ENCODE measurements around the gene CATSPERE.
A peak's percentile ranks its signal among the peaks of the same experiment; 100 is the strongest.
"Not testable (repeated sequence)": the region's sequence is repeated elsewhere in the genome, so short reads cannot be mapped to it uniquely, and the experiment has no call there.

CATSPERE gene

GRCh38 chr1:244515680-244516079, 54.6 kb downstream of the CATSPERE start:
- DNase-seq (ENCODE audit: insufficient read length, low spot score) (no peak), FAIRE-seq (no peak)

DNA sequence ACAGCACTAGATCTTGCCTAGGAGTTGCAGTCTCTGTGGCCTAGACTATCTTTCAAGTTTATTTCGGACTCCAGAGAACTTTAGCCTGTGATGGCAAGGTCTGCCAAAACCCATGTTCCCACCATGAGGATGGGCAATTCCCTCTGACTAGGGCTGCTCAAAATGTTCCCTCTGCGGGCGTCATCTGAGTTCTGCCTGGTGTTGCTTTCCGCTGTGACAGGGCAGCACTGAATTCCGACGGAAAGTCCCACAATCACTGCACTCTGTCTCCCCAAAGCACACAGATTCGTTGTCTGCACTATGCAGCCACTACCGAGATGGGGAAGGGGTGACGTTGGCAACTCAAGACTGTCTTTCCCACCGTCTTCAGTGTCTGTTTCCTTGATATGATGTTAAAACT, 75.2 kb downstream of the CATSPERE start:
- FAIRE-seq, result no peak
- no peak for DNase-seq (ENCODE audit: insufficient read length, low spot score)

DNA sequence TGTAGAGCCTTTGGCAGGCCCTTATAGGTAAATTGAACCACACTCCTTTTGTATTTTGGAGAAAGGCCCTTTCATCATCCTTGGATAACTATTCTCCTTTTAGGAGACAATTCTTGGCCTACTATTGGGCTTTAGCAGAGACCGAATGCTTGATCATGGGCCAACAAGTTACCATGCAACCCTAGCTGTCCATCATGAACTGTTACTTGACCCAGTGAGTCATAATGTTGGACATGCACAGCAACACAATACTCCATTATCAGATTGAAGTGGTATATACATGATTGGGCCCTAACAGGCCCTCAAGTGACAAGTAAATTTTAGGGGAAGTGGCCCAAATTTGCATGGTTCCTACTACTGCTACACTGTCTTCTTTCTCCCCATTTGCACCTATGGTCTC, 84.4 kb downstream of the CATSPERE start:
- DNase-seq (ENCODE audit: insufficient read length, low spot score), result no peak
- FAIRE-seq, result peak; percentile 42

DNA sequence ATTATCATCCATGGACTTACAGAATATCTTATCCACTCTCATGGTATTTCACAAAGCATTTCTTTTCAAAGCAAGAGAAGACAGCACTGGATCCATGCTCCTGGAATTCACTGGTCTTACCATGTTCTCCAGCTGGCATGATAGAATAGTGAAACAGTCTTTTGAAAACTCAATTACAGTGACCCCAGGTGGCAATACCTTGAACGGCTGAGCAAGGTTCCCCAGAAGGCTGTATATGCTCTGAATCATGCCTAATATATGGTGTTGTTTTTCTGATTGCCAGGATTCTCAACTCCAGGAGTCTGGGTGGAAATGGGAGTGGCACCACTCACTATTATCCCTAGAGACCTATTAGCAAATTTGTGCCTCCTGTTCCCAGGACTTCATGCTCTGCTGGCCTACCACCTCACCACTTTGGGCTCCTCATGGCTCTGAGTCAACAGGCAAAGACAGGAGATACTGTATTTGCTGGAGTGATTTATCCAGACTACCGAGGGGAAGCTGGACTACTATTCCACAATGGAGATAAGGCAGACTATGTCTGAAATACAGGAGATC, 87.6 kb downstream of the CATSPERE start:
- FAIRE-seq (no peak), DNase-seq (ENCODE audit: insufficient read length, low spot score) (no peak)

- DNase-seq (ENCODE audit: insufficient read length, low spot score) (peak; percentile 27), FAIRE-seq (no peak)
These were observed 91.3 kb downstream of the CATSPERE start for GRCh38 chr1:244552336-244552735.

DNA sequence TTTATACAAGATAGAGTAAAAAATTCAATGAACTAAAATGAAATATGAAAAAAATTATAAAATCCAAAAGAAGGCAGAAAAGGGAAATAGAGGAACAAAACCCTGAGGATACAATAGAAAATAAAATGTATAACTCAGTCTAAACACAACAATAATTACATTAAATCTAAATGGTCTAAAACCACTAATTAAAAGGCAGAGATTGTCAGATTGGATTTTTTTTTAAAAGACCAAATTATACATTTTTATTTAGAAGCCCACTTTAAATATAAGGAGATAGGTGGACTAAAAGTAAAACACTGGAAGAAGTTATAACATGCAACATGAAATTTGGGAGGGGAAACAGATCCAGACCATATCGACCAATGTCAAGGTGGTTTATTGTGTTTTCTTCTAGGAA, 95.2 kb downstream of the CATSPERE start:
- DNase-seq (ENCODE audit: insufficient read length, low spot score) (no peak), FAIRE-seq (no peak)

- DNase-seq (ENCODE audit: insufficient read length, low spot score) (no peak), FAIRE-seq (no peak)
These were observed 96.5 kb downstream of the CATSPERE start for GRCh38 chr1:244557565-244557964.

GRCh38 chr1:244559561-244559960, 98.5 kb downstream of the CATSPERE start:
- FAIRE-seq (no peak), DNase-seq (ENCODE audit: insufficient read length, low spot score) (no peak)

- not testable (repeated sequence) for FAIRE-seq; DNase-seq (ENCODE audit: insufficient read length, low spot score)
These were observed 101.8 kb downstream of the CATSPERE start for GRCh38 chr1:244562877-244563276.

DNA sequence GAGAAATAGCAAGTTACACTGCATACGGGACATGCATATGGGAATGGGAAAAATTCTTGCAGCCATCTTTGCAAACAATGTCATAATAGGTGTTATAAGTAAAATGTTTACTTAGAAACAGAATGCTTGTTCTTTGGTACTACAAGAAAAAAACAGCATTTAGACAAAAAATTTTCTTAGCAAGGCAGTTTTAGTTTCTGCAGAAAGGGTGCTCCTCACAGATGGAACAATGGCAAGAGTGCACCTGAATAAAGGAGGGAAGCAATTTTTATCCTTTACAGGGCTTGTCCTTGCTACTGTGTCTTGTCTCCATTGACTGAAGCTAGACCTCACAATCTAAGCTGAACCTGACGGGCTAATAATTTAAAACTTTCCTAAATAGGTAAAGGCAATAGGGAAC, 112.7 kb downstream of the CATSPERE start:
- FAIRE-seq (no peak), DNase-seq (ENCODE audit: insufficient read length, low spot score) (no peak)

DNA sequence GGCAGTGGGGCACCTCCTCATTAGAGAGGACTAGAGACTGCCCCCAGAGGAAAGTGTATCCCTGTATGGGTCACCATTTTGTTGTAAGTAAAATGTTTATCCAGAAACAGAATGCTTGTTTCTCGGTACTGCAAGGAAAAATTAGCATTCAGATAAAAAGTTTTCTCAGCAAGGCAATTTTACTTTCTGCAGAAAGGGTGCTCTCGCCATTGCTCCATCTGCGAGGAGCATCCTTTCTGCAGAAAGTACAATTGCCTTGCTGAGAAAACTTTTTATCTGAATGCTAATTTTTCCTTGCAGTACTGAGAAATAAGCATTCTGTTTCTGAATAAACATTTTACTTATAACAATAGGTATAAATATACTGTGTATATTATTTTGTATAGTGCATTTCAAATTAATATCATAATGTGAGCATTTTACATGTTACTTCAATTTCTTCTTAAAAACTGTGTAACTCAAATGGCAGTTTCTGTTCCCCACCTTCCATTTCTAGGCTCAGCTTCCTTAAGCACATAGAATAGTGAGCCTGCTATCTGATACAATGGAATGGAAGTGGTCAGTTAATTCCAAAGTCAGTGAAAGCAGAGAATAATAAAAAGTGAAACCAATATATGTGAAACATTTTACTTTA, 115.3 kb downstream of the CATSPERE start:
- no peak for FAIRE-seq
- no peak for DNase-seq (ENCODE audit: insufficient read length, low spot score)

DNA sequence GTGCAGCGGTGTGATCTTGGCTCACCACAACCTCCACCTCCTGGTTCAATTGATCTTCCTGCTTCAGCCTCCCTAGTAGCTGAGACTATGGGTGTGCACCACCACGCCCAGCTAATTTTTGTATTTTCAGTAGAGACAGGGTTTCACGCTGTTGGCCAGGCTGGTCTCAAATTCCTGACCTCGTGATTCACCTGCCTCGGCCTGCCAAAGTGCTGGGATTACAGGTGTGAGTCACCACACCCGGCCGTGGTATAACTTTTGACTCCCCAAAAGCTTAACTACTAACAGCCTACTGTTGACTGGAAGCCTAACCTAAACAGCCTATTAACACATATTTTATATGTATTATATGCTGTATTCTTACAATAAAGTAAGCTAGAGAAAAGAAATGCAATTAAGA, 117.1 kb downstream of the CATSPERE start:
- not testable (repeated sequence) for FAIRE-seq; DNase-seq (ENCODE audit: insufficient read length, low spot score)

DNA sequence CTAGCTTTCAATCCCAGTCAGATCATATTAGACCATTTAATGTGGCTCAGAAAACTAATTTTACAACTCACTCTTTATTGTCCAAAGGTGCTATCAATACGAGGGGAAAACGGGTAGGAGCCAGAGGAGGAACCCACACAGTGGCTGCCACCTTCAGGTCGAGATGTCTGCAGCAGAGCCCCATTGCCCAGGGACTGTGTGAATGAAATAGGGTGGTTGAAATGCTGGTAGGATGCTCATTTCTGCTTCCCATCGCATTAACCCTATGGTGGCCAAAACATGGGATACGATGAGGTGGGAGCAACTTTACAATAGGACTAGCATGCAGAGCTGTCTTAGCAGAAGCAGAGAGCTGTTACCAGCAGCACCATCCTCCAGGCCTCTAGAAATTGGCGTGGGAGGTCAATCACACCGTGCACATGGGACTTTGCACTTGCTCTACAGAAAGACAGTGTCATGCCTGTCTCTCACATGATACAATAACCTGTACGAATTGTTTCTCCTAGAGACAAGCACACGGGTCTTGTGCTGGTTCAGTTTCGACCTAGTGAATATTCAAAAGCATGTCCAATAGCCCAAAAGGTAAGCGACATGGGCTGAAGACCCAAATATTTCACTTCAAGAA, 122.4 kb downstream of the CATSPERE start:
- DNase-seq (ENCODE audit: insufficient read length, low spot score), result no peak
- no peak for FAIRE-seq

GRCh38 chr1:244585867-244586266, 124.8 kb downstream of the CATSPERE start:
- DNase-seq (ENCODE audit: insufficient read length, low spot score) (no peak), FAIRE-seq (no peak)

- no peak for DNase-seq (ENCODE audit: insufficient read length, low spot score)
- FAIRE-seq, result no peak
These were observed 129.6 kb downstream of the CATSPERE start for GRCh38 chr1:244590670-244591069.

GRCh38 chr1:244598611-244599010, 137.5 kb downstream of the CATSPERE start:
- FAIRE-seq (no peak), DNase-seq (ENCODE audit: insufficient read length, low spot score) (no peak)

DNA sequence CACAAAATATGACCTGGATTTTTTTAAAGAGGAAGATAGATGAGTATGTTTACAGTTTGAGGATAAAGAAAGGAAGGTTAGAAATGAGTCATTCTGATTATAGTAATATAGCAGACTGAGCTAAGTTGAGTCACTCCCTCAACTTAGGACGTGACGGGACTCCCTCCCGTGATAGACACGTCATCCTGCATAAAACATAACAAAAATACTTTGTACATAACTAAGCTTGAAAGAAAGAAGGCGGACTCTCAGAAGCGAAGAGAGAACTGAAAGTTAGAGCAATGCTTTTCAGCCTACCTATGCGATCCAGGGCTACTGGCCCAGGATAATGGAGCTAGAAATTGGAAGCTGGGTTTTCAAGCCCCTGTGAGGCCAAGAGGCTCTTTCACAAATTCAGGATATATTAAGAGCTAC, 138.9 kb downstream of the CATSPERE start:
- FAIRE-seq (peak; percentile 55), DNase-seq (ENCODE audit: insufficient read length, low spot score) (peak; percentile 84)

- DNase-seq (ENCODE audit: insufficient read length, low spot score) (no peak), FAIRE-seq (no peak)
These were observed 140.3 kb downstream of the CATSPERE start for GRCh38 chr1:244601336-244601735.

DNA sequence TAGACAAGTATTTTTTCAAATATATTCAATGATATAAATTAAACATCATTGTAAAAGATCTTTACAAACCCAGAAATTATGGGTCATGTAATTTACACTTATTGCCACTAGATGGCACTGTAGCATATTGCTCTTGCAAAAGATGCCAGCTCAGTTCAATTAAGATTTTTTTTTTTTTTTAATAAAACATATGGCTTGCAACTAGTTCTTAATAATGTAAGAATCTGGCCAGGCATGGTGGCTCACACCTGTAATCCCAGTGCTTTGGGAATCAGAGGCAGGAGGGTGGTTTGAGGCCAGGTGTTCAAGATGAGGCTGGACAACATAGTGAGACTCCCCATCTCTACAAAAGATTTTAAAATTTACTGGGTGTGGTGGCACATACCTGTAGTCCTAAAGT, 142.4 kb downstream of the CATSPERE start:
- DNase-seq (ENCODE audit: insufficient read length, low spot score), result peak; percentile 18
- no peak for FAIRE-seq

DNA sequence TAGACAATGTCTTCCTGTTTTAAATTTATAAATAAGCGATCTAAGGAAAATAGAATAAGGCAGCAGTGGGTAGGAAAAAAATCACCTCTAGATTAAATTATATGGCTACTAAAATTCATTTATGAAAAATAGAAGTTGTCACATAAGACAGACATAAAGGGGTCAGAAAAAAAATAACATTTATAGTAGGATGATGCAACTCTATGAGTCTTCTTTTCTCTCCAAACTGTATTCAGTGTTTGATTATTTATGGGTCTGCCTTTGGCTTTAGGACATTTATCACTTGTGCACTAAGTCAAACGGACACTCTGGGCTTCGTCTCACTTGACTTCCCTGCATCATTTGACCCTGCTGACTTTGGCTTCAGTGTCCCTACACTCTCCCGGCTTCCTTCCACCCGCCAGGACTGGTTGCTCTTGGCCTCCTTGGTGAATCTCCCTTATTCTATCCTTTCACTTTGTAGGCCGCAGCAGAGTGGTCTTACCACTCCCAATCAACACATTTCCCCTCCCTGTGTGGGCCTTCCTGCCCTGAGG, 144.8 kb downstream of the CATSPERE start:
- DNase-seq (ENCODE audit: insufficient read length, low spot score) (no peak), FAIRE-seq (no peak)

DNA sequence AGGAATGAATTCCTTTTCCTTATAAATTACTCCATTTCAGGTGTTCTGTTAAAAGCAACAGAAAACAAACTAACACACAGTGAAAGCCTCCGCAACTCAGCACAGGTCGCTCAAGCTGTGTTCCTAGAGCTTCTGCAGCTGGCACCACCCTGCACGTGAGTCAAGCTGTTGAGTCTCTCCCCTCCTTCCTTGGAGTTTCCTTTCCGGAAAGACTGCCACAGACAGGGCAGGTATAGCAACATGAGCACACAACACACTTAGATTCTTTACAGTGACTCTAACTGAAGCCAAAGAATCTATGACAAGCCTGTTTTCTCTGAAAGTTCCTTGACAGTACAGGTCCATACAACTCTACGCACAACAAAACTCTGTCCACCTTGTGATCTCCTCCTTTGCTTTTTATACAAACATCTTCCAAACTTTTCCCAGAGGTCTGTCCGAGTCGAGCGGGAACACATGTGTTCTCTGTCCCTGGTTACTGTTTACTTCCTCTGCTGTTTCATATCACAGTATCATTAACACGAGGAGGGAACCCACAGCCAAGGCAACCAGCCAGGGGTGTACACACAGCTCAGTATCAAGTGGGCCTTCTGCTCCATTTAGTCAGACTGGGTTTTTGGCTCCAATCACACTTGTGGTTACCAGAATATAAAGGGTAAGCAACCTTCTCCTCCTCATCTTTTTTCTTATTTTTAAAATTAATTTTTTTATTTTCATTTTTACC, 153.2 kb downstream of the CATSPERE start:
- no peak for FAIRE-seq
- DNase-seq (ENCODE audit: insufficient read length, low spot score), result no peak
